HepG2 (cell line): ENCODE results near the gene ABCC8. TPM values are rescaled to one million over a fixed set of nuclear protein-coding genes. Genes with fewer than 3 reads are reported as not detected.
A peak's percentile ranks its signal among the peaks of the same experiment; 100 is the strongest.

ENCODE experiments used
- ASH2L ChIP-seq: fragments of 300-600, 200-600 bp; sonication (generic); IDR thresholded peaks from 2 replicates; pipeline ENCODE4 v1.7.0; 2017; ENCODE audit warnings: low read depth, mild to moderate bottlenecking, moderate library complexity, mixed read lengths, low read length; ENCODE audit not compliant: insufficient read length
- MEIS2 ChIP-seq: sonication (generic); formaldehyde crosslinking; IDR thresholded peaks from 2 replicates; pipeline ENCODE4 v1.9.0; 2021; ENCODE audit warnings: mild to moderate bottlenecking, missing genetic modification reagents
- NFE2L2 ChIP-seq: fragments of 150-350 bp; IDR thresholded peaks from 2 replicates; pipeline ENCODE4 v1.6.1; 2014; ENCODE audit warnings: low read length
- NRL ChIP-seq: sonication (generic); formaldehyde crosslinking; IDR thresholded peaks from 2 replicates; pipeline ENCODE4 v1.5.0; 2020; ENCODE audit warnings: missing genetic modification reagents, mild to moderate bottlenecking, moderate library complexity, borderline replicate concordance
- RARA ChIP-seq: IDR thresholded peaks from 2 replicates; pipeline ENCODE4 v1.6.1; 2016; ENCODE audit warnings: missing genetic modification reagents, missing compliant biosample characterization
- SMYD3 ChIP-seq: sonication (generic); formaldehyde crosslinking; IDR thresholded peaks from 2 replicates; pipeline ENCODE4 v1.8.1; 2023; ENCODE audit warnings: mild to moderate bottlenecking, missing genetic modification reagents
- SOX5 ChIP-seq: IDR thresholded peaks from 2 replicates; pipeline ENCODE4 v1.6.1; 2016; ENCODE audit warnings: borderline replicate concordance
- TBL1XR1 ChIP-seq: fragments of 150-350 bp; IDR thresholded peaks from 2 replicates; pipeline ENCODE4 v1.6.1; 2014; ENCODE audit warnings: borderline replicate concordance, low read length; ENCODE audit not compliant: partially characterized antibody
- TEAD2 ChIP-seq: sonication (generic); formaldehyde crosslinking; IDR thresholded peaks from 2 replicates; pipeline ENCODE4 v1.9.0; 2021; ENCODE audit warnings: missing genetic modification reagents
- XBP1 ChIP-seq: sonication (generic); formaldehyde crosslinking; IDR thresholded peaks from 2 replicates; pipeline ENCODE4 v1.5.0; 2020; ENCODE audit warnings: missing genetic modification reagents
- YEATS2 ChIP-seq: sonication (generic); formaldehyde crosslinking; IDR thresholded peaks from 2 replicates; pipeline ENCODE4 v1.4.0; 2020; ENCODE audit warnings: missing genetic modification reagents, borderline replicate concordance
- ZNF343 ChIP-seq: sonication (generic); formaldehyde crosslinking; IDR thresholded peaks from 2 replicates; pipeline ENCODE4 v1.4.0; 2020; ENCODE audit warnings: mild to moderate bottlenecking, missing genetic modification reagents
- ZNF547 ChIP-seq: sonication (generic); formaldehyde crosslinking; IDR thresholded peaks from 2 replicates; pipeline ENCODE4 v1.5.1; 2020; ENCODE audit warnings: mild to moderate bottlenecking, missing genetic modification reagents
- ZNF614 ChIP-seq: IDR thresholded peaks from 2 replicates; pipeline ENCODE4 v1.6.1; 2018; ENCODE audit warnings: missing biosample characterization, missing genetic modification reagents, inconsistent platforms, borderline replicate concordance
- ZNF777 ChIP-seq: sonication (generic); formaldehyde crosslinking; IDR thresholded peaks from 2 replicates; pipeline ENCODE4 v1.4.0; 2020; ENCODE audit warnings: missing genetic modification reagents
- ZNF878 ChIP-seq: sonication (generic); formaldehyde crosslinking; IDR thresholded peaks from 2 replicates; pipeline ENCODE4 v1.8.1; 2023; ENCODE audit warnings: mild to moderate bottlenecking, missing genetic modification reagents, moderate library complexity
- polyA plus RNA-seq, 8 experiments: library from polyadenylated mRNA; depleted of rRNA in 3 of 8; stranded (reverse) in 7 of 8; unstranded in 1 of 8; fragments of >200 nt; fragmentation: Illumina TruSeq in 4 of 8; extraction: Trizol in 4 of 8; gene quantifications; 2 replicates each; pipeline versions ENCODE4 v1.2.1 to v1.2.3, GENCODE V29; 2011 to 2016; ENCODE audit warnings: low read depth in 4 of 8, missing spikeins in 1 of 8, mixed read lengths in 1 of 8; ENCODE audit not compliant: insufficient read depth in 1 of 8
- total RNA-seq, 5 experiments: library from RNA; depleted of rRNA; stranded (reverse); fragments of >200 nt; fragmentation: Illumina TruSeq; extraction: Trizol; gene quantifications; 2 replicates each; pipeline ENCODE4 v1.2.3, GENCODE V29; 2016; ENCODE audit warnings: low read depth in 1 of 5
- TF ChIP-seq, protein P1 (sequence below): sonication (generic); formaldehyde crosslinking; IDR thresholded peaks from 2 replicates; pipeline ENCODE4 v1.5.1; 2020; ENCODE audit warnings: mild to moderate bottlenecking, missing genetic modification reagents, moderate library complexity
- TF ChIP-seq, protein P2 (sequence below): sonication (generic); formaldehyde crosslinking; IDR thresholded peaks from 2 replicates; pipeline ENCODE4 v1.4.0; 2020; ENCODE audit warnings: low read depth, mild to moderate bottlenecking, missing genetic modification reagents
- TF ChIP-seq, protein P3 (sequence below): sonication (generic); formaldehyde crosslinking; IDR thresholded peaks from 2 replicates; pipeline ENCODE4 v1.5.1; 2020; ENCODE audit warnings: mild to moderate bottlenecking, missing genetic modification reagents, moderate library complexity
- TF ChIP-seq, protein P4 (sequence below): sonication (generic); formaldehyde crosslinking; IDR thresholded peaks from 2 replicates; pipeline ENCODE4 v1.4.0; 2020; ENCODE audit warnings: missing genetic modification reagents, low read depth, mild to moderate bottlenecking, borderline replicate concordance

Gene ABCC8
- total and polyA plus RNA-seq, 2 of the 13 experiments (the other 11 are each of a cell fraction or from before 2014, with no cell fraction given): not detected

DNA sequence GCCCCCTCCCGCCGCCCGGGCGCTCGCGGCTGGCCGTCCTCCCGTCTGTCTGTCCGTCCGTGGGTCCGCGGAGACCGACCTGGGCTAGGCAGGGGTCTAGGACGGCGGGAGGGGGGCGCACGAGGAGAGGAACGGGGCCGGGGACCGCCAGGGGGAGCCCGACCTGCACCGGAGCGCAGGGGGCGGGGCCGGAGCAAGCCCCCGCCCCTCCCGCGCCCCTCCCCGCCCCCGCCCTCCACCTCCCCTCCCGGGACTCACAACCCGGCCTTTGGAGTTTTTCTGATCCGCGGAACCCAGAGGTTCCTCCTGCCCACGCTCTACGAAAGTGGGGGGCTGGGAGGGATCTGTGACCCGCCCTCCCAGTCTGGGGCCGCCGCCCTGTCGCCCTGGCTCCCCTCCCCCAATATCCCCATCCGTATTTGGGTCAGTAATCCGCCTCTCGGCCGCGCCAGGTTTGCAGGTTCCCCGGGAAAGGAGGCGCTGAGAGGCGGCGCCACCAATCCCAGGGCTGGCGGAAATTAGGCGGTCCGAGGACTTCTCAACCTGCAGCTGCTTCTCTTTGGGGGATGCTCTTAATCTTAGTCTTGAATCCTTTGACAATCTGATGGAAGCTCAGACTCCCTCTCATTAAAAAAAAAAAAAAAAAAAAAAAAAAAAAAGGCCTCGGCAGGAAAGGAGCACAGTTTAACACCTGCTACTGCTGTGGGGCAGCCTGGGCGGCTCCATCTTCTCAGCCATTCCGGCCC lies 87.3 kb downstream of the ABCC8 start (continued):
- TF ChIP-seq SOX5 (CRISPR knock-in tag): no peak
- no peak for TF ChIP-seq SMYD3 (CRISPR knock-in tag)
- TF ChIP-seq, protein P1, sequence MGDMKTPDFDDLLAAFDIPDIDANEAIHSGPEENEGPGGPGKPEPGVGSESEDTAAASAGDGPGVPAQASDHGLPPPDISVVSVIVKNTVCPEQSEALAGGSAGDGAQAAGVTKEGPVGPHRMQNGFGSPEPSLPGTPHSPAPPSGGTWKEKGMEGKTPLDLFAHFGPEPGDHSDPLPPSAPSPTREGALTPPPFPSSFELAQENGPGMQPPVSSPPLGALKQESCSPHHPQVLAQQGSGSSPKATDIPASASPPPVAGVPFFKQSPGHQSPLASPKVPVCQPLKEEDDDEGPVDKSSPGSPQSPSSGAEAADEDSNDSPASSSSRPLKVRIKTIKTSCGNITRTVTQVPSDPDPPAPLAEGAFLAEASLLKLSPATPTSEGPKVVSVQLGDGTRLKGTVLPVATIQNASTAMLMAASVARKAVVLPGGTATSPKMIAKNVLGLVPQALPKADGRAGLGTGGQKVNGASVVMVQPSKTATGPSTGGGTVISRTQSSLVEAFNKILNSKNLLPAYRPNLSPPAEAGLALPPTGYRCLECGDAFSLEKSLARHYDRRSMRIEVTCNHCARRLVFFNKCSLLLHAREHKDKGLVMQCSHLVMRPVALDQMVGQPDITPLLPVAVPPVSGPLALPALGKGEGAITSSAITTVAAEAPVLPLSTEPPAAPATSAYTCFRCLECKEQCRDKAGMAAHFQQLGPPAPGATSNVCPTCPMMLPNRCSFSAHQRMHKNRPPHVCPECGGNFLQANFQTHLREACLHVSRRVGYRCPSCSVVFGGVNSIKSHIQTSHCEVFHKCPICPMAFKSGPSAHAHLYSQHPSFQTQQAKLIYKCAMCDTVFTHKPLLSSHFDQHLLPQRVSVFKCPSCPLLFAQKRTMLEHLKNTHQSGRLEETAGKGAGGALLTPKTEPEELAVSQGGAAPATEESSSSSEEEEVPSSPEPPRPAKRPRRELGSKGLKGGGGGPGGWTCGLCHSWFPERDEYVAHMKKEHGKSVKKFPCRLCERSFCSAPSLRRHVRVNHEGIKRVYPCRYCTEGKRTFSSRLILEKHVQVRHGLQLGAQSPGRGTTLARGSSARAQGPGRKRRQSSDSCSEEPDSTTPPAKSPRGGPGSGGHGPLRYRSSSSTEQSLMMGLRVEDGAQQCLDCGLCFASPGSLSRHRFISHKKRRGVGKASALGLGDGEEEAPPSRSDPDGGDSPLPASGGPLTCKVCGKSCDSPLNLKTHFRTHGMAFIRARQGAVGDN (CRISPR knock-in tag): peak; percentile 43; the same call in 1 of the 2 replicates
- TF ChIP-seq NRL: 0 out of 2 replicates have a peak, but pooled peaks have one; percentile 40
- no peak for TF ChIP-seq MEIS2 (CRISPR knock-in tag)
- TF ChIP-seq ASH2L: peak; percentile 67
- no peak for TF ChIP-seq ZNF614 (CRISPR knock-in tag)
- 0 out of 2 replicates have a peak, but pooled peaks have one; percentile 25 for TF ChIP-seq YEATS2
- TF ChIP-seq, protein P2, sequence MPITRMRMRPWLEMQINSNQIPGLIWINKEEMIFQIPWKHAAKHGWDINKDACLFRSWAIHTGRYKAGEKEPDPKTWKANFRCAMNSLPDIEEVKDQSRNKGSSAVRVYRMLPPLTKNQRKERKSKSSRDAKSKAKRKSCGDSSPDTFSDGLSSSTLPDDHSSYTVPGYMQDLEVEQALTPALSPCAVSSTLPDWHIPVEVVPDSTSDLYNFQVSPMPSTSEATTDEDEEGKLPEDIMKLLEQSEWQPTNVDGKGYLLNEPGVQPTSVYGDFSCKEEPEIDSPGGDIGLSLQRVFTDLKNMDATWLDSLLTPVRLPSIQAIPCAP: no peak
- no peak for TF ChIP-seq NFE2L2
- TF ChIP-seq ZNF777: no peak
- no peak for TF ChIP-seq ZNF878
- TF ChIP-seq RARA (CRISPR knock-in tag): no peak
- no peak for TF ChIP-seq ZNF547 (CRISPR knock-in tag)
- TF ChIP-seq TEAD2: no peak
- no peak for TF ChIP-seq TBL1XR1
- TF ChIP-seq XBP1 (CRISPR knock-in tag): no peak
- TF ChIP-seq ZNF343: peak; percentile 38; the same call in 1 of the 2 replicates
- TF ChIP-seq, protein P3, sequence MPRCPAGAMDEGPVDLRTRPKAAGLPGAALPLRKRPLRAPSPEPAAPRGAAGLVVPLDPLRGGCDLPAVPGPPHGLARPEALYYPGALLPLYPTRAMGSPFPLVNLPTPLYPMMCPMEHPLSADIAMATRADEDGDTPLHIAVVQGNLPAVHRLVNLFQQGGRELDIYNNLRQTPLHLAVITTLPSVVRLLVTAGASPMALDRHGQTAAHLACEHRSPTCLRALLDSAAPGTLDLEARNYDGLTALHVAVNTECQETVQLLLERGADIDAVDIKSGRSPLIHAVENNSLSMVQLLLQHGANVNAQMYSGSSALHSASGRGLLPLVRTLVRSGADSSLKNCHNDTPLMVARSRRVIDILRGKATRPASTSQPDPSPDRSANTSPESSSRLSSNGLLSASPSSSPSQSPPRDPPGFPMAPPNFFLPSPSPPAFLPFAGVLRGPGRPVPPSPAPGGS: no peak
- TF ChIP-seq, protein P4, sequence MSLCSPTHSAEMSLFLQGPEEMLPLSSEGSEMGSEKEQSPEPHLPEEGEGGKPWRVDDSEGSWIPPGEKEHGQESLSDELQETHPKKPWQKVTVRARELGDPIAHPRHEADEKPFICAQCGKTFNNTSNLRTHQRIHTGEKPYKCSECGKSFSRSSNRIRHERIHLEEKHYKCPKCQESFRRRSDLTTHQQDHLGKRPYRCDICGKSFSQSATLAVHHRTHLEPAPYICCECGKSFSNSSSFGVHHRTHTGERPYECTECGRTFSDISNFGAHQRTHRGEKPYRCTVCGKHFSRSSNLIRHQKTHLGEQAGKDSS (CRISPR knock-in tag): 0 out of 2 replicates have a peak, but pooled peaks have one; percentile 35
